Activated CD4-positive, CD25-positive, alpha-beta regulatory T cell (primary cell): Measurements from ENCODE around the gene C1QL1.

ENCODE experiments used
- DNase-seq, 4 experiments: peaks; one replicate each; lab custom pipeline; 2025; lab: John Stamatoyannopoulos, UW

The C1QL1 gene

GRCh38 chr17:44968225-44969143 lies at the start of gene C1QL1:
Gene C1QL1, minus strand, starts transcription at chr17:44968303. Its CDS starts 255 bp downstream, at chr17:44968048.
- DNase-seq, result peak; percentile 70 to 73 (median 72)

GRCh38 chr17:45016823-45017222 lies 48.7 kb upstream of the C1QL1 start:
- no peak for DNase-seq

- DNase-seq, result no peak
These were observed 48.1 kb upstream of the C1QL1 start for GRCh38 chr17:45016237-45016636.

GRCh38 chr17:45013021-45013997 lies 45.2 kb upstream of the C1QL1 start:
- DNase-seq, result no peak

GRCh38 chr17:45011767-45012166 lies 43.7 kb upstream of the C1QL1 start:
- no peak for DNase-seq

GRCh38 chr17:45009676-45010467 lies 41.8 kb upstream of the C1QL1 start:
- DNase-seq, result no peak

GRCh38 chr17:45008216-45008615 lies 40.1 kb upstream of the C1QL1 start:
- DNase-seq, result no peak

- DNase-seq, result no peak
These were observed 38.9 kb upstream of the C1QL1 start for GRCh38 chr17:45006927-45007461.

- DNase-seq, result no peak
These were observed 37.6 kb upstream of the C1QL1 start for GRCh38 chr17:45005700-45006099.

- DNase-seq, result no peak
These were observed 36.3 kb upstream of the C1QL1 start for GRCh38 chr17:45004388-45004787.

GRCh38 chr17:45003877-45004276 lies 35.8 kb upstream of the C1QL1 start:
- no peak for DNase-seq

GRCh38 chr17:45001310-45001709 lies 33.2 kb upstream of the C1QL1 start:
- no peak for DNase-seq

GRCh38 chr17:44999433-44999832 lies 31.3 kb upstream of the C1QL1 start:
- DNase-seq, result no peak

GRCh38 chr17:44998646-44999045 lies 30.5 kb upstream of the C1QL1 start:
- no peak for DNase-seq

GRCh38 chr17:44997733-44998520 lies 29.8 kb upstream of the C1QL1 start:
- no peak for DNase-seq

- DNase-seq, result no peak
These were observed 28.2 kb upstream of the C1QL1 start for GRCh38 chr17:44996304-44996703.

- DNase-seq, result no peak
These were observed 27.4 kb upstream of the C1QL1 start for GRCh38 chr17:44995436-44996001.

- DNase-seq, result no peak
These were observed 24.3 kb upstream of the C1QL1 start for GRCh38 chr17:44992242-44992939.

- DNase-seq, result no peak
These were observed 22.9 kb upstream of the C1QL1 start for GRCh38 chr17:44990994-44991393.
